Liver (tissue), 9 donors: ENCODE results near the gene UNC80. TPM values are rescaled to one million over a fixed set of nuclear protein-coding genes. Genes with fewer than 3 reads are reported as not detected.

ENCODE experiments used
- DNase-seq: peaks from one replicate; pipeline ENCODE4 v3.0.0-alpha.2; 2017; ENCODE audit warnings: low spot score
- H3K27ac ChIP-seq, 2 donors: one replicate each; pipeline ENCODE4 v1.7.0; 2013; ENCODE audit warnings: inconsistent platforms in 2 of 2, low read length in 2 of 2, control low read depth in 1 of 2, low read depth in 1 of 2, mild to moderate bottlenecking in 1 of 2
- H3K27me3 ChIP-seq, 4 donors: one replicate each; pipeline versions ENCODE4 v1.6.1 to v1.7.0; 2013; ENCODE audit warnings: low read length in 3 of 4, inconsistent platforms in 1 of 4, mild to moderate bottlenecking in 1 of 4, moderate library complexity in 1 of 4; ENCODE audit not compliant: control insufficient read depth in 4 of 4, insufficient read depth in 4 of 4
- H3K36me3 ChIP-seq, 4 donors: one replicate each; pipeline versions ENCODE4 v1.6.1 to v1.7.0; 2013; ENCODE audit warnings: low read length in 3 of 4, mild to moderate bottlenecking in 3 of 4, low read depth in 1 of 4, moderate library complexity in 1 of 4; ENCODE audit not compliant: control insufficient read depth in 4 of 4, insufficient read depth in 3 of 4
- H3K4me1 ChIP-seq, 4 donors: one replicate each; pipeline versions ENCODE4 v1.6.1 to v1.7.0; 2013; ENCODE audit warnings: low read length in 3 of 4, mild to moderate bottlenecking in 3 of 4, moderate library complexity in 1 of 4; ENCODE audit not compliant: control insufficient read depth in 4 of 4, insufficient read depth in 4 of 4
- H3K4me3 ChIP-seq, 3 donors: one replicate each; pipeline versions ENCODE4 v1.6.1 to v1.7.0; 2013; ENCODE audit warnings: low read length in 3 of 3, control low read depth in 1 of 3, low read depth in 1 of 3, mild to moderate bottlenecking in 1 of 3
- H3K9ac ChIP-seq, 2 donors: one replicate each; pipeline ENCODE4 v1.7.0; 2013; ENCODE audit warnings: low read length in 2 of 2, mild to moderate bottlenecking in 2 of 2, moderate library complexity in 2 of 2, control low read depth in 1 of 2, low read depth in 1 of 2
- H3K9me3 ChIP-seq, 4 donors: one replicate each; pipeline versions ENCODE4 v1.6.1 to v1.7.0; 2013; ENCODE audit warnings: low read length in 3 of 4; ENCODE audit not compliant: control insufficient read depth in 4 of 4
- EGR1 ChIP-seq, 2 donors: IDR thresholded peaks; 2 replicates each; pipeline ENCODE4 v1.6.1; 2016 to 2018; ENCODE audit warnings: antibody characterized with exemption in 2 of 2, low read depth in 2 of 2
- FOXA1 ChIP-seq: IDR thresholded peaks from 2 replicates; pipeline ENCODE4 v1.6.1; 2016; ENCODE audit warnings: antibody characterized with exemption
- FOXA2 ChIP-seq: IDR thresholded peaks from 2 replicates; pipeline ENCODE4 v1.6.1; 2016; ENCODE audit warnings: antibody characterized with exemption
- GABPA ChIP-seq, 2 donors: IDR thresholded peaks in 1 of 2; conservative IDR thresholded peaks in 1 of 2; 2 replicates each; pipeline ENCODE4 v1.6.1; 2016; ENCODE audit warnings: antibody characterized with exemption in 2 of 2, mild to moderate bottlenecking in 1 of 2, moderate library complexity in 1 of 2
- HNF4A ChIP-seq, 2 donors: conservative IDR thresholded peaks; 2 replicates each; pipeline ENCODE4 v1.6.1; 2016; ENCODE audit warnings: antibody characterized with exemption in 2 of 2, mild to moderate bottlenecking in 2 of 2
- HNF4G ChIP-seq: IDR thresholded peaks from 2 replicates; pipeline ENCODE4 v1.6.1; 2016; ENCODE audit warnings: antibody characterized with exemption
- JUND ChIP-seq, 2 donors: IDR thresholded peaks; 2 replicates each; pipeline ENCODE4 v1.6.1; 2016; ENCODE audit warnings: antibody characterized with exemption in 2 of 2
- MAX ChIP-seq: IDR thresholded peaks from 2 replicates; pipeline ENCODE4 v1.6.1; 2016; ENCODE audit warnings: antibody characterized with exemption
- NR2F2 ChIP-seq: IDR thresholded peaks from 2 replicates; pipeline ENCODE4 v1.6.1; 2016; ENCODE audit warnings: antibody characterized with exemption
- RAD21 ChIP-seq, 2 donors: IDR thresholded peaks; 2 replicates each; pipeline ENCODE4 v1.6.1; 2016; ENCODE audit warnings: antibody characterized with exemption in 2 of 2, mild to moderate bottlenecking in 2 of 2
- RXRA ChIP-seq, 2 donors: IDR thresholded peaks; 2 replicates each; pipeline ENCODE4 v1.6.1; 2017 to 2018; ENCODE audit warnings: antibody characterized with exemption in 2 of 2, mild to moderate bottlenecking in 1 of 2
- TAF1 ChIP-seq: conservative IDR thresholded peaks from 2 replicates; pipeline ENCODE4 v1.6.1; 2016; ENCODE audit warnings: antibody characterized with exemption, mild to moderate bottlenecking
- ZBTB33 ChIP-seq: IDR thresholded peaks from 2 replicates; pipeline ENCODE4 v1.6.1; 2016; ENCODE audit warnings: antibody characterized with exemption
- WGBS: extraction: QIAGEN DNeasy Blood & Tissue Kit; methylation state at CpG from one replicate; pipeline ENCODE4 v1.1.7; 2013; 5-methylcytosine and 5-hydroxymethylcytosine counted together
- polyA plus RNA-seq, 2 donors: library from polyadenylated mRNA; stranded (reverse) in 1 of 2; unstranded in 1 of 2; fragments of 200-250 nt in 1 of 2; fragments of >200 nt in 1 of 2; fragmentation: Nextera tagmentation in 1 of 2; extraction: Ambion mirVana in 1 of 2; gene quantifications; one replicate each; pipeline versions ENCODE4 v1.2.1 to v1.2.3, GENCODE V29; 2013 to 2015
- total RNA-seq, 2 donors: library from RNA; depleted of rRNA; stranded (reverse); fragments of >200 nt; gene quantifications; one replicate each; pipeline ENCODE4 v1.2.3, GENCODE V29; 2014
- TF ChIP-seq, protein P1 (sequence below): IDR thresholded peaks from 2 replicates; pipeline ENCODE4 v1.6.1; 2016; ENCODE audit warnings: antibody characterized with exemption
- donor health status: healthy.
- donor health status: healthy.
- donor health status: healthy.
- donor health status: healthy.
- donor health status: healthy.

The UNC80 gene
- total and polyA plus RNA-seq, 4 donors, result under 0.01 to 0.05 (median 0.02) TPM; not detected in 1

- Histone ChIP-seq H3K9ac (no peak overlapping the region), H3K27ac (no peak overlapping the region), H3K9me3 (no peaks in the 10 kb centered on the region), H3K36me3 (no peaks in the 10 kb centered on the region), H3K4me3 (no peak overlapping the region), H3K27me3 (peaks cover 0 to 11% (median 4%) of the 10 kb centered on the region in 4 donors), H3K4me1 (peaks cover 0 to 3% (median 3%) of the 10 kb centered on the region in 4 donors)
- TF ChIP-seq NR2F2, result no peak
- TF ChIP-seq RAD21 (IDR thresholded peaks at IDR 0.05), result no peak
- no peak for TF ChIP-seq FOXA2
- no peak for TF ChIP-seq GABPA (IDR thresholded peaks at IDR 0.05 in 1 of 2, conservative IDR thresholded peaks at IDR 0.05 in 1 of 2)
- no peak for TF ChIP-seq EGR1 (IDR thresholded peaks at IDR 0.05; ENCODE audit: low read depth in 2 of 2)
- TF ChIP-seq, protein P1, sequence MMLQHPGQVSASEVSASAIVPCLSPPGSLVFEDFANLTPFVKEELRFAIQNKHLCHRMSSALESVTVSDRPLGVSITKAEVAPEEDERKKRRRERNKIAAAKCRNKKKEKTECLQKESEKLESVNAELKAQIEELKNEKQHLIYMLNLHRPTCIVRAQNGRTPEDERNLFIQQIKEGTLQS, result no peak
- no peak for TF ChIP-seq RXRA (IDR thresholded peaks at IDR 0.05)
- TF ChIP-seq FOXA1, result no peak
- TF ChIP-seq HNF4A (conservative IDR thresholded peaks at IDR 0.05), result no peak
- no peak for TF ChIP-seq JUND (IDR thresholded peaks at IDR 0.05)
- no peak for DNase-seq
Measured at GRCh38 chr2:209768557-209768956, 3.1 kb upstream of the UNC80 start.

GRCh38 chr2:209772290-209772685 lies 656 bp downstream of the UNC80 start:
- H3K4me3 ChIP-seq, result peak overlapping the region in 1 of 3 donors; percentile 51
- H3K9me3 ChIP-seq, result no peaks in the 10 kb centered on the region
- DNase-seq, result no peak
- H3K27ac ChIP-seq, result no peak overlapping the region
- TF ChIP-seq EGR1 (IDR thresholded peaks at IDR 0.05; ENCODE audit: low read depth in 2 of 2) (no peak), JUND (IDR thresholded peaks at IDR 0.05) (no peak), NR2F2 (no peak), HNF4G (no peak), HNF4A (conservative IDR thresholded peaks at IDR 0.05) (no peak)
- no peaks in the 10 kb centered on the region for H3K36me3 ChIP-seq
- peaks cover 0 to 14% (median 4%) of the 10 kb centered on the region in 4 donors for H3K27me3 ChIP-seq
- peaks cover 0 to 3% (median 3%) of the 10 kb centered on the region in 4 donors for H3K4me1 ChIP-seq
- WGBS, result 12% methylated on average over 8 of the region's 8 CpGs
- no peak overlapping the region for H3K9ac ChIP-seq

- 9% methylated on average over 3 of the region's 3 CpGs for WGBS
- peaks cover 0 to 16% (median 4%) of the 10 kb centered on the region in 4 donors for H3K27me3 ChIP-seq
- no peak for TF ChIP-seq ZBTB33
- TF ChIP-seq MAX, result no peak
- no peak for TF ChIP-seq TAF1
- no peak for TF ChIP-seq FOXA1
- TF ChIP-seq, protein P1, result no peak
Measured at GRCh38 chr2:209773377-209773776, 1.7 kb downstream of the UNC80 start.

More at GRCh38 chr2:209773377-209773776, 1.7 kb downstream of the UNC80 start:
- Histone ChIP-seq H3K9ac (no peak overlapping the region), H3K36me3 (no peaks in the 10 kb centered on the region), H3K27ac (no peak overlapping the region), H3K4me3 (no peak overlapping the region), H3K9me3 (no peaks in the 10 kb centered on the region), H3K4me1 (peaks cover 0 to 3% (median 3%) of the 10 kb centered on the region in 4 donors)
- no peak for DNase-seq
